NCI-H226 (cell line): Measurements from ENCODE around the gene PIGT.
"Not testable (repeated sequence)": the region's sequence is repeated elsewhere in the genome, so short reads cannot be mapped to it uniquely, and the experiment has no call there.

Experiments used
- DNase-seq: peaks from one replicate; pipeline ENCODE4 v3.0.0-alpha.2; 2015

Gene PIGT

GRCh38 chr20:45467172-45467571, 51.2 kb downstream of the PIGT start:
- DNase-seq = no peak

GRCh38 chr20:45467861-45468260, 51.9 kb downstream of the PIGT start:
- DNase-seq = no peak

GRCh38 chr20:45469336-45470261, 53.7 kb downstream of the PIGT start, which contains the start of gene WFDC2:
Gene WFDC2 (plus strand): TSS chr20:45469753. CDS start chr20:45469782, 29 bp downstream.
- DNase-seq = no peak

- DNase-seq = no peak
These were observed 54.5 kb downstream of the PIGT start for GRCh38 chr20:45470262-45470931.

- no peak for DNase-seq
These were observed 55.0 kb downstream of the PIGT start for GRCh38 chr20:45470937-45471336.

GRCh38 chr20:45472286-45472685, 56.3 kb downstream of the PIGT start:
- not testable (repeated sequence) for DNase-seq
